Body of pancreas (tissue), 4 donors: ENCODE measurements around the gene CALCOCO1.

Experiments
- POLR2A ChIP-seq, 3 donors: fragments of 450-650 bp; IDR thresholded peaks; one replicate each; pipeline ENCODE4 v1.6.1; 2016; ENCODE audit warnings: antibody characterized with exemption in 3 of 3, mild to moderate bottlenecking in 2 of 3
- TF ChIP-seq, protein P1 (sequence below), 7 experiments: fragments of 450-650 bp in 4 of 7; fragments of 200-600 bp in 3 of 7; sonication (generic) in 3 of 7; IDR thresholded peaks; one replicate each; pipeline ENCODE4 v1.5.1; 2016 to 2019; ENCODE audit warnings: antibody characterized with exemption in 7 of 7

DNA sequence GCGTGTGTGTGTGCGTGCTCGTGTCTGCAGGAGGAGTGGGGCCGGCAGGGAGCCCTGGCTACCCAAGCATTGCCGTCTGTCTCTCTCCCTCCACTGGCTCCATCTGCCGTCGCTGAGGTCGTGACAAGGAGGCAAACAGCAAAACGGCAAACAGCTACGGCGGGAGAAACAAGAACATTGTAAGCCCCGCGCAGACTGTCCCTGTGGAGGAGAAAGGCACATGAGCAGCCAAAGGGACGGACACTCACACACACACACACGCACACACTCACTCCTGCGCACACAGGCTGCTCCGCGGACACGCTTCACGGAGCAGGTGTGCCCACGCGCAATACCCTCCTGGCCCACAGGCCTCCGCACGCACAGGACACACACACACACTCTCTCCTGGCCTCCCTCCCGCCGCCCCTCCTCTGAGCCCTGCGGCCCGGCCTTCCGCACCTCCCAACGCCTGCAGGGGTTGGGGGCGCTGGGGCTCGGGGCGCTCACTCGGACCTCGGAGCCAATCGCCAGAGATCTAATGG, 23.6 kb upstream of the CALCOCO1 start:
- TF ChIP-seq, protein P1, sequence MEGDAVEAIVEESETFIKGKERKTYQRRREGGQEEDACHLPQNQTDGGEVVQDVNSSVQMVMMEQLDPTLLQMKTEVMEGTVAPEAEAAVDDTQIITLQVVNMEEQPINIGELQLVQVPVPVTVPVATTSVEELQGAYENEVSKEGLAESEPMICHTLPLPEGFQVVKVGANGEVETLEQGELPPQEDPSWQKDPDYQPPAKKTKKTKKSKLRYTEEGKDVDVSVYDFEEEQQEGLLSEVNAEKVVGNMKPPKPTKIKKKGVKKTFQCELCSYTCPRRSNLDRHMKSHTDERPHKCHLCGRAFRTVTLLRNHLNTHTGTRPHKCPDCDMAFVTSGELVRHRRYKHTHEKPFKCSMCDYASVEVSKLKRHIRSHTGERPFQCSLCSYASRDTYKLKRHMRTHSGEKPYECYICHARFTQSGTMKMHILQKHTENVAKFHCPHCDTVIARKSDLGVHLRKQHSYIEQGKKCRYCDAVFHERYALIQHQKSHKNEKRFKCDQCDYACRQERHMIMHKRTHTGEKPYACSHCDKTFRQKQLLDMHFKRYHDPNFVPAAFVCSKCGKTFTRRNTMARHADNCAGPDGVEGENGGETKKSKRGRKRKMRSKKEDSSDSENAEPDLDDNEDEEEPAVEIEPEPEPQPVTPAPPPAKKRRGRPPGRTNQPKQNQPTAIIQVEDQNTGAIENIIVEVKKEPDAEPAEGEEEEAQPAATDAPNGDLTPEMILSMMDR (IDR thresholded peaks at IDR 0.05), result no peak
- no peak for TF ChIP-seq POLR2A (IDR thresholded peaks at IDR 0.05)
